HG03139 (cell line): ENCODE measurements around the gene FRMD8.

Source experiments
- ATAC-seq: cut with Tn5 transposase; IDR thresholded peaks from one replicate; pipeline ENCODE4 v1.9.1; 2021; ENCODE audit not compliant: unreplicated experiment

The FRMD8 gene

GRCh38 chr11:65392899-65393298, 6.5 kb downstream of the FRMD8 start:
- no peak for ATAC-seq

- no peak for ATAC-seq
These were observed 7.2 kb downstream of the FRMD8 start for GRCh38 chr11:65393513-65394079.

DNA sequence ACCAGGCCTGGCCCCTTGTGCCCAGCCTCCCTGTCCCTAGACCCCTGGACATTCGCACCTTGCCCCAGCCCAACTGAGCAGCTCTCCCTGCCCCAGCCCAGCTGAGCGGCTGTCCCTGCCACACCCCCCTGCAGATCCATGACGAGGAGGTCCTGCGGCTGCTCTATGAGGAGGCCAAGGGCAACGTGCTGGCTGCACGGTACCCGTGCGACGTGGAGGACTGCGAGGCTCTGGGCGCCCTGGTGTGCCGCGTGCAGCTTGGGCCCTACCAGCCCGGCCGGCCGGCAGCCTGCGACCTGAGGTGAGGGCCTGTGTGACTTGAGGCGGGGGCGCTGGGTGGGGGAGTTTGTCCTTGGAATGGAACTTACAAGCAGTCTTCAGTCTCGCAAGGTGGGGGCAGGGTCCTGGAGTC, 7.7 kb downstream of the FRMD8 start:
- ATAC-seq, result no peak

DNA sequence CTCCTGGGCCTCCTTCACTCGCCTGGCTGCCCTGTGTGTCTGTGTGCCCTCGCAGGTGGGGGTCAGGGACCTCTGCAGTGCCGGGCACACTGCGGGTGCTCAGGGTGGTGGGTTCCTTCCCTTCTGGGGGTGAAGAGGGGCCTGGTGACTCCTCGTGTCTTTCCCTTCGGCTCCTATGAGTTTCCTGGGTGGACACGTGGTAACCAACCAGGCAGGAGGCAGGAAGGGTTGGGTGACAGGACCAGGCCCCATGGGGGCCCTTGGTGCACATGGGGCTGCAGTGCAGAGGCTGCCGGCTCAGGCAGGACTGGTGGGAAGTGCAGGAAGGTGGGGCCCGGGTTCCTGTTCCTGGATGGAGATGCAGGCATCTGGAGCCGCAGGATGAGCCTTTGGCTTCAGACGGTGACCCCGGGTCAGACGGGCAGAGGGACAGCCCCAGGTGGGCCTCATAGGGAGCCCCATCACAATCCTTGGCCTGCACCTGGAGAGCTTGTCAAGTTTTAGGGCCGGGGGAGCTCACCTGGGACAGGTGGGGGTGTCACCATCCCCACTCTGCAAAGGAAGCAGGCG, 9.6 kb downstream of the FRMD8 start:
- no peak for ATAC-seq

DNA sequence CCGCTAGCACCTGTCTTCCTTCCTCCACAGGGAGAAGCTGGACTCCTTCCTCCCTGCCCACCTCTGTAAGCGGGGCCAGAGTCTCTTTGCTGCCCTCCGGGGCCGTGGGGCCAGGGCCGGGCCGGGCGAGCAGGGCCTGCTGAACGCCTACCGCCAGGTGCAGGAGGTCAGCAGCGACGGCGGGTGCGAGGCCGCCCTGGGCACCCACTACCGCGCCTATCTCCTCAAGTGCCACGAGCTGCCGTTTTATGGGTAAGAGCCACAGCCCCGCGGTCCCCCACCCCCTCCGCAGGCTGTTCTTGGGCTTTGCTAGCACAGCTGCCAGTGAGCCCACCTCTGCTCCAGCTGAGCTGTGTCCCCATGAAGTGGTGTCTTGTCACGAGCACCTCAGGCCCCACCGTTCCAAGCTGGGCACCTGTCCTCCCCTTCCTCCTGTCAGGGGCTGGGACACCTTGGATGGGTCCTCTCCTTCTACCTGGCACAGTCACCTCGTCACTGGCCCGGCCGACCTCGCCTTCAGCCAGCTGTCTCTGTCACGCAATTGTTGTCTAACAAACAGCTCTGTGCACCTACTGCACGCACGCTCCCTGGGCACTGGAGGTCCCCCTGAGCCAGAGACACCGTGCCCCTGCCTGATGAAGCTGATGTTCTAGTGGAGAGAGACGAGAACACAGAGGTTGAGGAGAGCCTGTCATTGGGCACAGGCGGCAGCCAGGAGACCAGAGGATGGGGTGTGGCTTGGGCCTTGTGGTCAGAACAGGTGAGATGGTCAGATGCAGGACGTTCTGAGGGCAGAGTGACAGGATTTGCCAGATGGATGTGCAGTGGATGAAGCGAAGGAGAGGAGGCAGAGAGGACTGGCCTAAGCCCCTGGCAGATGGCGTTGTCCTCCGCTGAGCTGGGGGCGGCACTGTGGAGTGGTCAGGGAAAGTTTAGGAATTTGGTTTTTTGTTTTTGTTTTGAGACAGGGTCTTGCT, 10.6 kb downstream of the FRMD8 start:
- no peak for ATAC-seq

- no peak for ATAC-seq
These were observed 12.0 kb downstream of the FRMD8 start for GRCh38 chr11:65398362-65398910.

DNA sequence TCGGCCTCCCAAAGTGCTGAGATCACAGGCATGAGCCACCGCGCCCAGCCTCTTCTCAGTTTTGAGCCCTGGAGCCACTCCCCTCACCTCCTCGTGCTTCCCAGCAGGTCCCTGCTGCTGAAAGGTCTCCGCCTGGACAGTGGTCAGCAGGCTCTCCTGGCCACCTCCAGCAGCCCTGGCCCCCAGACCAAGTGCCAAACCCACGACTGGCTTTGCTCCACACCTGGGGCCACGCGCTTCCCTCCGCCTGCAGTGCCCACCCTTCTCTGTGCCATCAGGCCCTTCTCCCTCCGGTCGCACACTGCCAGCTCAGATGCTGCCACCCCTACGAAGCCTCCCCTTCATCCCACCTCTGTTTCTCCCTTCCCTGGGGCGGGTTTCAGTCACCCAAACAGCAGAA, 12.8 kb downstream of the FRMD8 start:
- no peak for ATAC-seq

- no peak for ATAC-seq
These were observed 13.4 kb downstream of the FRMD8 start for GRCh38 chr11:65399845-65400244.

DNA sequence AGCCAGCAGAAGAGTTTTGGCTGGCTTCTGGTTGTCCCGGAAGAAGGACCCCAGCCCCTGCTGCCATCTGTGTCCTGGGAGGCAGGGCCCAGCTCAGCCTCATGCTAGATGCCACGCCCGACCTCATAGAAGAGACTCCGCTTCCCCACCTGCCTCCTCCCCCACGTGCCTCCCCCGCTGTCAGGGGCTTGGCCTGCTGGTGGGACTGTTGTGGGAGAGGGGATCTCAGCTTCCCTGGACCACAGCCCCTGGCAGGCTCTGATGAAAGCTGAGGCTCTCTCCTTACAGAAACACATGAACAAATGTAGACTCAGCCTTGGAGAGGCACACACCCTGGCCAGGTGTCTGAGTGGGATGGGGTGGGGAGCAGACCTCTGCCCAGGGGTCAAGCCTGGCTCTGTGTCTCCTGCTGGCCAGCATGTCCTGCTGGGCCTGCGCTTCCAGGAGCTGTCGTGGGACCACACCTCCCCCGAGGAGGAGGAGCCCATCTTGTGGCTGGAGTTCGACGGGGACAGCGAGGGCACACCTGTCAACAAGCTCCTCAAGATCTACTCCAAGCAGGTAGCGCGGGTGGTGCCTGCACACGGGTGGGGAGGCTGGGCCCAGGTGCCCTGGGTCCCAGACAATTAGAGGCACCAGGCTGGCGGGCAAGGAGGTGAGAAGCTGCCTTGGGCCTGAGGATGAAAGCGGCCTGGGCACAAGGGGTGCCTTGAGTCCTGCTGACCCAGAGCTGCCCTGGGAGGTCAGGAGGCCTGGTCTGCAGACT, 14.1 kb downstream of the FRMD8 start:
- no peak for ATAC-seq

DNA sequence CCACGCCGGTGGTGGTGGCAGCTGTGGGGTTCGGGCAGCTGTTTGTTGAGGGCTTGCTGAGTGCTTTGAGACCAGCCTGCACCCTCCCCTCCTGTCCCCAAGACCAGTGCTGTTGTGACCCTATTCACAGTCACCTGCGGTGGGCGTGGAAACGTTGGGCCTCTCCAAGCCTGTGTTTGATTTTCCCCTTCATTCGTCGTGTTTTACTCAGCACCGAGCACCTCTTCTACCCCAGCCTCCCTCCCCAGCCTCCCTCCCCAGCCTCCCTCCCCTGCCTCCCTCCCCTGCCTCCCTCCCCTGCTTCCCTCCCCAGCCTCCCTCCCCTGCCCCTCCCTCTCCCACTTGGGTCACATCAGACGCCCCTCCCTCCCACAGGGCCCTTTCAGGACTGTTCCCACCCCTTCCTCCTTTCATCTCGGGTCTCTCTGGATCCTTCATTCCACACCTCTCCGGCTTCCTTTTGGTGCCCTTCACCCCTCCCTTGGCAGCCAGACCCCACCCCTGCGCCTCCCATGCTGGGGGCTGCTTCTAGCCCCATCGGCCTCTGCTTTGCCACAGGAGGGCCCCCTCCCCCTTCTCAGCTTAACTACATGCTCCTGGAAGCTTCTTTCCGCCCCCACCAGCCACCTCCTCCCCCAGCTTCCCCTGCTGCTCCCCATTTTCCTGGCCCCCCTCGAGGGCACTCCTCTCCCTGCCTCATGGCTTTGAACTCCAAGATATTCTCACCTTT, 14.8 kb downstream of the FRMD8 start:
- no peak for ATAC-seq

DNA sequence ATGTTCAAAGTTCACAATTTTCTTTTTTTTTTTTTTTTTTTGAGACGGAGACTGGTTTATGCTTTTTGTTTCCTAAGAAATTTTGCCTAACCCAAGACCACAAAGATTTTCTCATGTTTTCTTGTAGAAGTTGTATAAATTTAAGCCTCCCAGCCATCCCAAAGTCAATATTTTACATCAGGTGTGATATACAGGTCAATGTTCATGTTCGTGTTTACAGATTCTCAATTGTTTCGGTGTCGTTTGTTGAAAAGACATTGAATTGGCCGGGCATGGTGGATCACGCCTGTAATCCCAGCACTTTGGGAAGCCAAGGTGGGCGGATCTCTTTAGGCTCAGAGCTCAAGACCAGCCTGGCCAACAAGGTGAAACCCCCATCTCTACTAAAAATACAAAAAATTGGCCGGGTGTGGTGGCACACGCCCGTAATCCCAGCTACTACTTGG, 15.4 kb downstream of the FRMD8 start:
- ATAC-seq, result no peak

DNA sequence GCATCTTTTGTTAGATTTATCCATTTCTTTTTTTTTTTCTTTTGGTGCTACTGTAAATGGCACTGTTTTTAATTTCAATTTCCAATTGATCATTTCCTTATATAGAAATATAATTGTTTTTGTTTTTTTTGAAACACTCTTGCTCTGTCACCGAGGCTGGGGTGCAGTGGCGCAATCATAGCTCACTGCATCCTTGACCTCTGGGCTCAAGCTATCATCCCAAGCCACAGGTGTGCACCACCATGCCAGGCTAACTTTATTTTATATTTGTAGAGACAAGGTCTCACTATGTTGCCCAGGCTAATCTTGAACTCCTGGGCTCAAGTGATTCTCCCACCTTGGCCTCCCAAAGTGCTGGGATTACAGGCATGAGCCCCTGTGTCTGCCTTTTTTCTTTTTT, 16.4 kb downstream of the FRMD8 start:
- ATAC-seq, result no peak

- ATAC-seq, result no peak
These were observed 17.2 kb downstream of the FRMD8 start for GRCh38 chr11:65403607-65404121.

DNA sequence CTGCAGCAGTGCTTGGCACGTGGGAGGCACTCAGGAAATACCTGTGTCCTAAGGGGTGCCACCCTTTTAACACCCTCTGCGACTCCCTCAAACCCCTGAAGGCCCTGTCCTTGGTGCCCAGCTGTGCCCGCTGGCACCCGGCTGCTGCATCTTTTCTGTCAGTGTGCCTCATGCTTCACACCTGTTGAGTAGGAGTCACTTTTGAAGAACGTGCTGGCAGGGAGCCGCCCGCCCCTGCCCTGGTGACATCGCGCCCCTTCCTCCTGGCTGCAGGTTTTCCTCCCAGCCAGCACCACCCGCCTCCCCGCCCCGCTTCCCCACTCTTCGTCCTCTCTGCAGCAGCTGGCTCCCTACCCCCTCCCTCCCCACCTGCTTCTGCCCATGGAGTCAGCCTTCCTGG, 17.8 kb downstream of the FRMD8 start:
- ATAC-seq, result no peak

DNA sequence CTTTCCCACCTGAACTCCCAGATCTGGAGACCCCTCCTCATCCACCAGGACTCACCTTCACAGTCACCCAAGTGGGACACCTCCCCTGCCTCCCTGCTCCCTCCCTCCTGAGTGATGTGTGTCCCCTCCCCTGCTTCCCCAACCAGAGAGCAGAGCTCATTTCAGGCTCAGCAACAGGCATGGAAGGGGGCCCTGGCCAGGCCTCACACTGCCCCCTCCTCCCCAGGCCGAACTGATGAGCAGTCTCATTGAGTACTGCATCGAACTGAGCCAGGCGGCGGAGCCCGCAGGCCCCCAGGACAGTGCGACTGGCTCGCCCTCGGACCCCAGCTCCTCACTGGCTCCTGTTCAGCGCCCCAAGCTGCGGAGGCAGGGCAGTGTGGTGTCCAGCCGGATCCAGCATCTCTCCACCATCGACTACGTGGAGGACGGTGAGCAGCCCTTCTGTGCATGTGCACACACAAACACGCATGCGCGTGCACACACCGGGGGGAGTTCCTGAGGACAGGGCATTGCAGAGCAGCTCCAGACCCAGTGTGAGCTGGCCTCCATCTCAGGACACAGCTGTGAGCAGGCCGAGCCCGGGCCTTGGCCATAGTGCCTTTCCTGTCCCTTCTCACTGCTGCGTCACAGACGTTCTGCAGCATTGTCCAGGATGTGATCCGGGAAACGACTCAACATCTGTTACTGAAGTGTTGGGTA, 18.4 kb downstream of the FRMD8 start:
- no peak for ATAC-seq

GRCh38 chr11:65410936-65411680, 24.7 kb downstream of the FRMD8 start:
- ATAC-seq, result no peak

- ATAC-seq, result no peak
These were observed 25.2 kb downstream of the FRMD8 start for GRCh38 chr11:65411681-65412070.

- ATAC-seq, result no peak
These were observed 26.0 kb downstream of the FRMD8 start for GRCh38 chr11:65412271-65413076.
